ENCODE results near the gene PPOX.
A peak's percentile ranks its signal among the peaks of the same experiment; 100 is the strongest.

Gene PPOX

GRCh38 chr1:161140755-161141400, 25.3 kb upstream of the PPOX start:
- Histone ChIP-seq H3K4me1 (ENCODE audit: control insufficient read depth, low read length) (no peaks in the 10 kb centered on the region), H4K20me1 (ENCODE audit: control insufficient read depth, insufficient read depth, low read depth, low read length) (no peaks in the 10 kb centered on the region), H3K9me3 (ENCODE audit: control insufficient read depth, insufficient read depth, low read length) (no peaks in the 10 kb centered on the region), H3K4me2 (ENCODE audit: low read length) (no peak overlapping the region), H3K27ac (ENCODE audit: low read depth, low read length) (no peak overlapping the region), H3K4me3 (ENCODE audit: low read length) (no peak overlapping the region), H3K9me2 (replicated peaks; ENCODE audit: control insufficient read depth, low read length) (no peaks in the 10 kb centered on the region), H3K27me3 (ENCODE audit: control insufficient read depth, low read length) (no peaks in the 10 kb centered on the region), H3K36me3 (ENCODE audit: control insufficient read depth, low read length) (no peaks in the 10 kb centered on the region), H3F3A (ENCODE audit: control insufficient read depth, insufficient read depth) (peaks cover 9% of the 10 kb centered on the region; the same call in 1 of the 2 replicates), H3K79me2 (ENCODE audit: control insufficient read depth, low read length) (no peaks in the 10 kb centered on the region)
- TF ChIP-seq EZH2phosphoT487 (IDR thresholded peaks at IDR 0.05; ENCODE audit: borderline replicate concordance, low read length) (no peak), CTCF (IDR thresholded peaks at IDR 0.05; ENCODE audit: low read depth, low read length, poor library complexity, severe bottlenecking) (no peak)

GRCh38 chr1:161145832-161146231, 20.4 kb upstream of the PPOX start:
- Histone ChIP-seq H3K4me1 (ENCODE audit: control insufficient read depth, low read length) (no peaks in the 10 kb centered on the region), H4K20me1 (ENCODE audit: control insufficient read depth, insufficient read depth, low read depth, low read length) (no peaks in the 10 kb centered on the region), H3K9me2 (replicated peaks; ENCODE audit: control insufficient read depth, low read length) (no peaks in the 10 kb centered on the region), H3K4me2 (ENCODE audit: low read length) (no peak overlapping the region), H3K27me3 (ENCODE audit: control insufficient read depth, low read length) (no peaks in the 10 kb centered on the region), H3K4me3 (ENCODE audit: low read length) (no peak overlapping the region), H3K36me3 (ENCODE audit: control insufficient read depth, low read length) (no peaks in the 10 kb centered on the region), H3K27ac (ENCODE audit: low read depth, low read length) (no peak overlapping the region), H3F3A (ENCODE audit: control insufficient read depth, insufficient read depth) (no peaks in the 10 kb centered on the region), H3K9me3 (ENCODE audit: control insufficient read depth, insufficient read depth, low read length) (no peaks in the 10 kb centered on the region), H3K79me2 (ENCODE audit: control insufficient read depth, low read length) (no peaks in the 10 kb centered on the region)
- TF ChIP-seq EZH2phosphoT487 (IDR thresholded peaks at IDR 0.05; ENCODE audit: borderline replicate concordance, low read length) (no peak), CTCF (IDR thresholded peaks at IDR 0.05; ENCODE audit: low read depth, low read length, poor library complexity, severe bottlenecking) (no peak)

- peaks cover 14% of the 10 kb centered on the region for H3K4me1 ChIP-seq (ENCODE audit: control insufficient read depth, low read length)
- H3K4me3 ChIP-seq (ENCODE audit: low read length): peak overlapping the region; percentile 75
- no peaks in the 10 kb centered on the region for H4K20me1 ChIP-seq (ENCODE audit: control insufficient read depth, insufficient read depth, low read depth, low read length)
- peak overlapping the region; percentile 77 for H3K4me2 ChIP-seq (ENCODE audit: low read length)
- no peaks in the 10 kb centered on the region for H3K27me3 ChIP-seq (ENCODE audit: control insufficient read depth, low read length)
- H3F3A ChIP-seq (ENCODE audit: control insufficient read depth, insufficient read depth): peaks cover 11% of the 10 kb centered on the region
- no peaks in the 10 kb centered on the region for H3K9me3 ChIP-seq (ENCODE audit: control insufficient read depth, insufficient read depth, low read length)
- peaks cover 19% of the 10 kb centered on the region for H3K79me2 ChIP-seq (ENCODE audit: control insufficient read depth, low read length)
- H3K36me3 ChIP-seq (ENCODE audit: control insufficient read depth, low read length): peaks cover 22% of the 10 kb centered on the region
- H3K27ac ChIP-seq (ENCODE audit: low read depth, low read length): peak overlapping the region; percentile 77
- H3K9me2 ChIP-seq (replicated peaks; ENCODE audit: control insufficient read depth, low read length): no peaks in the 10 kb centered on the region
- TF ChIP-seq CTCF (IDR thresholded peaks at IDR 0.05; ENCODE audit: low read depth, low read length, poor library complexity, severe bottlenecking) (no peak), EZH2phosphoT487 (IDR thresholded peaks at IDR 0.05; ENCODE audit: borderline replicate concordance, low read length) (no peak)
Observed at GRCh38 chr1:161153176-161153575, 13.1 kb upstream of the PPOX start.

Measured in DOHH2 (cell line).